ENCODE measurements around the gene PEX11G. TPM values are rescaled to one million over a fixed set of nuclear protein-coding genes. Genes with fewer than 3 reads are reported as not detected.

PEX11G gene
- total and polyA plus RNA-seq, 2 donors (not counting 3 experiments of a cell fraction or from before 2014, with no cell fraction given) = 1.3 to 1.9 TPM

DNA sequence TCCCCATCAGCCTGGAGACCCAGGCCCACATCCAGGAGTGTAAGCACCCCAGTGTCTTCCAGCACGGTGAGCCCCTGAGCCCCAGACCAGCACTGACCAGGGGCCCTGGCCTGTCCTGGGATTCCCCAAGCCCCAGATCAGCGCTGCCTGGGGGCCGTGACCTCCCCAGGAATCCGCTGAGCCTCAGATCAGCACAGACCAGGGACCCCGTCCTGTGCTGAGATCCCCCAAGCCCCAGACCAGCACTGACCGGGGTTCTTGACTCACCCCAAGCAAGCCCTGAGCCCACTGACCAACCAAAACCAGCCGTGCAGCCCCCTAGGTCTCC lies 39.3 kb upstream of the PEX11G start:
- FAIRE-seq (no peak), DNase-seq (ENCODE audit: low read depth, low spot score) (no peak)
- intact Hi-C loops (cut with micrococcal nuclease) = no loop called here
- CTCF ChIA-PET = no interaction called here
- Histone ChIP-seq H3K9me3 (replicated peaks; ENCODE audit: control insufficient read depth, insufficient read depth, low read length) (no peaks in the 10 kb centered on the region), H2AFZ (ENCODE audit: low read depth, low read length) (no peak overlapping the region), H3K79me2 (ENCODE audit: control insufficient read depth, insufficient read depth, low read length) (peaks cover 2% of the 10 kb centered on the region), H3K9ac (replicated peaks; ENCODE audit: extremely low read depth, insufficient read depth, low read length) (no peak overlapping the region), H3K4me2 (ENCODE audit: insufficient read depth, low read length) (no peak overlapping the region), H3K4me3 (replicated peaks in 1 of 3; ENCODE audit: insufficient read depth in 1 of 3, low read depth in 1 of 3, low read length in 3 of 3) (no peak overlapping the region), H3K36me3 (ENCODE audit: control insufficient read depth in 2 of 2, extremely low read depth in 1 of 2, insufficient read depth in 2 of 2, low read length in 2 of 2) (peaks cover 3 to 11% of the 10 kb centered on the region in 2 experiments), H3K4me1 (ENCODE audit: control insufficient read depth, extremely low read depth, insufficient read depth, low read length) (peaks cover 6% of the 10 kb centered on the region), H3K9me1 (replicated peaks; ENCODE audit: control insufficient read depth, extremely low read depth, insufficient read depth, low read length) (no peaks in the 10 kb centered on the region), H3K27ac (ENCODE audit: insufficient read depth, low read depth, low read length) (peak overlapping the region; percentile 6), H3K27me3 (ENCODE audit: control insufficient read depth in 2 of 2, insufficient read depth in 2 of 2, low read length in 2 of 2) (no peaks in the 10 kb centered on the region), H4K20me1 (replicated peaks; ENCODE audit: control insufficient read depth, extremely low read depth, insufficient read depth, low read length) (no peaks in the 10 kb centered on the region)
- dilution Hi-C loops (cut with MboI; ENCODE audit: extremely low pct_ligation_motif_present, low sequenced_read_pairs) = no loop called here
- TF ChIP-seq, protein P1, sequence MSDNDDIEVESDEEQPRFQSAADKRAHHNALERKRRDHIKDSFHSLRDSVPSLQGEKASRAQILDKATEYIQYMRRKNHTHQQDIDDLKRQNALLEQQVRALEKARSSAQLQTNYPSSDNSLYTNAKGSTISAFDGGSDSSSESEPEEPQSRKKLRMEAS (IDR thresholded peaks at IDR 0.05; ENCODE audit: insufficient read depth, insufficient read length) = no peak
- no peak for TF ChIP-seq JUN (IDR thresholded peaks at IDR 0.05; ENCODE audit: borderline replicate concordance, insufficient read depth, insufficient read length, low read depth)
- no peak for TF ChIP-seq GATA2 (IDR thresholded peaks at IDR 0.05; ENCODE audit: insufficient read depth, insufficient read length, low read depth, low read length)
- TF ChIP-seq, protein P2, sequence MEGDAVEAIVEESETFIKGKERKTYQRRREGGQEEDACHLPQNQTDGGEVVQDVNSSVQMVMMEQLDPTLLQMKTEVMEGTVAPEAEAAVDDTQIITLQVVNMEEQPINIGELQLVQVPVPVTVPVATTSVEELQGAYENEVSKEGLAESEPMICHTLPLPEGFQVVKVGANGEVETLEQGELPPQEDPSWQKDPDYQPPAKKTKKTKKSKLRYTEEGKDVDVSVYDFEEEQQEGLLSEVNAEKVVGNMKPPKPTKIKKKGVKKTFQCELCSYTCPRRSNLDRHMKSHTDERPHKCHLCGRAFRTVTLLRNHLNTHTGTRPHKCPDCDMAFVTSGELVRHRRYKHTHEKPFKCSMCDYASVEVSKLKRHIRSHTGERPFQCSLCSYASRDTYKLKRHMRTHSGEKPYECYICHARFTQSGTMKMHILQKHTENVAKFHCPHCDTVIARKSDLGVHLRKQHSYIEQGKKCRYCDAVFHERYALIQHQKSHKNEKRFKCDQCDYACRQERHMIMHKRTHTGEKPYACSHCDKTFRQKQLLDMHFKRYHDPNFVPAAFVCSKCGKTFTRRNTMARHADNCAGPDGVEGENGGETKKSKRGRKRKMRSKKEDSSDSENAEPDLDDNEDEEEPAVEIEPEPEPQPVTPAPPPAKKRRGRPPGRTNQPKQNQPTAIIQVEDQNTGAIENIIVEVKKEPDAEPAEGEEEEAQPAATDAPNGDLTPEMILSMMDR (IDR thresholded peaks at IDR 0.05; ENCODE audit: extremely low read depth in 1 of 2, insufficient read depth in 1 of 2, low read depth in 1 of 2, low read length in 2 of 2) = no peak
- TF ChIP-seq FOS (IDR thresholded peaks at IDR 0.05; ENCODE audit: borderline replicate concordance, insufficient read depth, low read length) = no peak
- TF ChIP-seq MYC (IDR thresholded peaks at IDR 0.05; ENCODE audit: low read depth, low read length) = no peak
- no peak for TF ChIP-seq POLR2A (IDR thresholded peaks at IDR 0.05; ENCODE audit: low read depth, low read length)
- no peak for TF ChIP-seq POLR2AphosphoS5 (IDR thresholded peaks at IDR 0.05; ENCODE audit: insufficient read depth, low read depth, low read length)
- TF ChIP-seq EZH2 (IDR thresholded peaks at IDR 0.05; ENCODE audit: borderline replicate concordance, low read depth, low read length, severe bottlenecking) = no peak
- no TSS peak for BruUV-seq (replicated peaks)
- POLR2A ChIA-PET = no interaction called here
